ENCODE measurements around the gene PRR15.
A peak's percentile ranks its signal among the peaks of the same experiment; 100 is the strongest.
"Not testable (repeated sequence)": the region's sequence is repeated elsewhere in the genome, so short reads cannot be mapped to it uniquely, and the experiment has no call there.

PRR15 gene

GRCh38 chr7:29563590-29564495 lies at the start of gene PRR15:
Gene PRR15 (plus strand): TSS chr7:29563835. CDS start chr7:29566330, 2,495 bp downstream.
- DNase-seq: no peak

GRCh38 chr7:29516491-29516890 lies 47.1 kb upstream of the PRR15 start:
- no peak for DNase-seq

GRCh38 chr7:29518616-29519015 lies 45.0 kb upstream of the PRR15 start:
- no peak for DNase-seq

- DNase-seq: no peak
Measured at GRCh38 chr7:29523728-29524127, 39.9 kb upstream of the PRR15 start.

- no peak for DNase-seq
Measured at GRCh38 chr7:29527505-29528108, 36.0 kb upstream of the PRR15 start.

- not testable (repeated sequence) for DNase-seq
Measured at GRCh38 chr7:29528526-29528925, 35.1 kb upstream of the PRR15 start.

GRCh38 chr7:29538389-29538788 lies 25.2 kb upstream of the PRR15 start:
- no peak for DNase-seq

- no peak for DNase-seq
Measured at GRCh38 chr7:29539471-29539870, 24.2 kb upstream of the PRR15 start.

- DNase-seq: no peak
Measured at GRCh38 chr7:29547421-29547820, 16.2 kb upstream of the PRR15 start.

GRCh38 chr7:29548823-29549222 lies 14.8 kb upstream of the PRR15 start:
- no peak for DNase-seq

- DNase-seq: no peak
Measured at GRCh38 chr7:29552392-29552791, 11.2 kb upstream of the PRR15 start.

- DNase-seq: no peak
Measured at GRCh38 chr7:29555061-29555460, 8.6 kb upstream of the PRR15 start.

GRCh38 chr7:29556405-29557195 lies 7.0 kb upstream of the PRR15 start:
- DNase-seq: no peak

GRCh38 chr7:29557954-29558353 lies 5.7 kb upstream of the PRR15 start:
- no peak for DNase-seq

- no peak for DNase-seq
Measured at GRCh38 chr7:29561271-29561670, 2.4 kb upstream of the PRR15 start.

GRCh38 chr7:29562307-29562706 lies 1.3 kb upstream of the PRR15 start:
- DNase-seq: no peak

- DNase-seq: peak; percentile 45 to 62
Measured at GRCh38 chr7:29564496-29565223, 1.0 kb downstream of the PRR15 start.

GRCh38 chr7:29565224-29565630 lies 1.6 kb downstream of the PRR15 start:
- DNase-seq: peak in 1 of 2 experiments; percentile 34

- no peak for DNase-seq
Measured at GRCh38 chr7:29565634-29565981, 2.0 kb downstream of the PRR15 start.

- DNase-seq: no peak
Measured at GRCh38 chr7:29565982-29566746, 2.5 kb downstream of the PRR15 start.

GRCh38 chr7:29567174-29567573 lies 3.5 kb downstream of the PRR15 start:
- DNase-seq: no peak

GRCh38 chr7:29569648-29570047 lies 6.0 kb downstream of the PRR15 start:
- no peak for DNase-seq

All from Kasumi-1 (cell line).